KOPT-K1 (cell line): ENCODE measurements around the gene DIS3L2.

Source experiments
- H3K27ac ChIP-seq: fragments of 200-600 bp; sonication (generic); 2 replicates; pipeline ENCODE4 v1.5.1; 2016; ENCODE audit warnings: antibody characterized with exemption, mild to moderate bottlenecking, low read depth, low read length; ENCODE audit not compliant: poor library complexity, severe bottlenecking
- H3K36me3 ChIP-seq: fragments of 200-600 bp; sonication (generic); 2 replicates; pipeline ENCODE4 v1.5.1; 2017; ENCODE audit warnings: antibody characterized with exemption, mild to moderate bottlenecking, low read length, moderate library complexity; ENCODE audit not compliant: insufficient read depth
- H3K9me3 ChIP-seq: fragments of 200-600 bp; sonication (generic); 2 replicates; pipeline ENCODE4 v1.5.1; 2017; ENCODE audit warnings: antibody characterized with exemption, low read length, mild to moderate bottlenecking; ENCODE audit not compliant: insufficient read depth, poor library complexity, severe bottlenecking

Gene DIS3L2

DNA sequence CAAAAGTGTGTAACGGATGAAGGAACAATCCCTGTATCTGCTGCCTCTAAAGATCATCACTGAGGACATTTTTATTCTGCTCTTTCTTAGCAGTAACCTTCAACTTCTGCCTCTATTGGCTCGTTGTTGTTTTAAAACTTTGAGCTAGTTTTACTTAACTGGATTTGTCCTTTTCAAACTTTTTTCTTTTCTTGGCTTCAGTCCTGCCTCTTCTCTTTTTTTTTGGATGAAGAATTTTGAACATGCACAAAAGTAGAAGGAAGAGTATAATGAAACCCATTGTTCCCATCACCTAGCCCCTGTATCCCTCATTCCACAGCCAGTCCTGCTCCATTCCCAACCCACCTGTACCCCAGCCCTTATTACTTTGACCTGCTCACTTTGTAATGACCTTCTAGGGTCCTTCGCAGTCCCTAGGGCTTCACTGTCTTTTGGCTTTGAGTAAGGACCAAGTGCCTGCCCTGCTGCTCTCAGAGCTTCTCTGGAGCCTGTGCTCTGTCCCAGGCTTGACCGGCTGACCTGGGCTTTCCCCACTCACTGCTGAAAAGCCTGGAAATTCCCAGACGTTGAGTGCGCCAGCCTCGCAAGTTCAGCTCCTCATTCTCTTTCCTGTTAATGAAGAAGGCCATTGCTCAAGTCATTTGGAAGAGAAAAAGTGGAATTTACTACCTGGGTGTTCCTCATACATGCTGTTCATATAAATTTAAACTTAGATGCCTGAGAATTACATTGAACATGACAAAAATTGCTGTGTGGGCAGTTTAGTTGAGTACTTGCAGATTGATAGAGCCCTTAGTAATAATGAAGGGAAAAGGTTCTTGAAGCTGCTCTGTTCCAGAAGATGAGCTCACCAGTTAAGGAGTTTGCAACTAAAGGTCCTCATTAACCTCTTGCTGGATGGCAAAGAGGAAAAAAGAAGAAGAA is 267.7 kb downstream of the DIS3L2 start:
- H3K36me3 ChIP-seq = no peaks in the 10 kb centered on the region

GRCh38 chr2:232229911-232230310 is 268.4 kb downstream of the DIS3L2 start:
- Histone ChIP-seq H3K27ac (no peak overlapping the region), H3K9me3 (no peaks in the 10 kb centered on the region)

More for the DNA sequence above, 267.7 kb downstream of the DIS3L2 start:
- Histone ChIP-seq H3K27ac (no peak overlapping the region), H3K9me3 (no peaks in the 10 kb centered on the region)

DNA sequence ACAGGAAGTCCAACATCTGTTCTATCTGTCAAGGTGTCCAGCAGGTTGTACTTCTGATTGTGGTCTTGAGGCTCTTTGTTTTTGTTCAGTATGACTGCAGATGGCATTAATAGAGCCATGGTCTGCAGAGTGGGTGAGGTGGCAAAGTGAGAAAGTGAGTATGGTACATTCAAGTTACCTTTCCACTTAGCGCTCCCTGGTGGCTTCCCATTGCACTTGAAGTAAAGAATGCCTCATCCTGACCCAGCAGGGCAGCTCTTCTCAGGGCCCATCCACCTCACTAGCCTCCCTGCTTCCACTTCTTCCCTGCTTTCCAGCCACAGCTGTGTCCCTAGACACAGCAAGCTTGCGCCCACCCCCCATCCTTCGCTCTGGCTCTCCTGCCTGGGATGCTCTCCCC is 269.0 kb downstream of the DIS3L2 start:
- Histone ChIP-seq H3K27ac (no peak overlapping the region), H3K9me3 (no peaks in the 10 kb centered on the region)

More at GRCh38 chr2:232229911-232230310, 268.4 kb downstream of the DIS3L2 start:
- no peaks in the 10 kb centered on the region for H3K36me3 ChIP-seq

DNA sequence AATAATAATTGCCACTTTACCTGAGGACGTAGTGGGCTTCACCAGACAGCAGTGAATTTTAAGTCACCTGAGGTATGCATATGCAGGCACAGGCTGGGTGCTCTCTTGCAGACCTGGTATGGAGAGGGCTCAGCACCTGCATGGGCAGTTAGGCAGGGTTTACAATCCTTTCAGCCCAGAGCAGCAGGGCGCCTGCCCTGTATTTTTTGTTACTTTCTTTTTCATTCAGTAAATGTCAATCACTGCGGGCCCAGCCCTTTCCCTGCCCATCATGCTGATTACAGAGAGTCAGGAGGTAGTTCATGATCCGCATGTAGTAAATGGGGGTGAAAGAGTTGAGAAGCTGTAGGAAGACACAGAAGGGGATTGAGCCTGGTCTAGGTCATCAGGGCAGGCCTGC is 270.0 kb downstream of the DIS3L2 start:
- H3K9me3 ChIP-seq = no peaks in the 10 kb centered on the region
- no peaks in the 10 kb centered on the region for H3K36me3 ChIP-seq
- peak overlapping the region; percentile 38 for H3K27ac ChIP-seq

More for the DNA sequence above, 269.0 kb downstream of the DIS3L2 start:
- no peaks in the 10 kb centered on the region for H3K36me3 ChIP-seq

DNA sequence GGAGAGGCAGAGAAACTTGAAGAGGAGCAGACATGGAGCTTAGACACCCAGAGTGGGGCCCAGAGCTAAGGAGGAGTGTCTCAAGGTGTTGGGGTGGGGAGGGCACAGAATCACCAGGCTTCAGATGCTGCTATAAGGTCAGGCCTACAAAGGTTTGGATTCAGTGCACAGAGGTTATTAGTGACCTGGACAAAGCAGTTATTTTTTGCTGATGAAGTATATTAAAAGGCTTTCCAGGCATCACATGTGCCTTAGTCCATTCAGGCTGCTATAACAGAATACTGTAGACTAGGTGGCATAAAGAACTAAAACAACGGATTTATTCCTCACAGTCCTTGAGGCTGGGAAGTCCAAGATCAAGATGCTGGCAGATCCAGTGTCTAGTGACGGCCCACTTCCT is 271.4 kb downstream of the DIS3L2 start:
- no peaks in the 10 kb centered on the region for H3K36me3 ChIP-seq
- peak overlapping the region; percentile 38 for H3K27ac ChIP-seq
- no peaks in the 10 kb centered on the region for H3K9me3 ChIP-seq

GRCh38 chr2:232234922-232235615 is 273.6 kb downstream of the DIS3L2 start:
- Histone ChIP-seq H3K9me3 (no peaks in the 10 kb centered on the region), H3K36me3 (peaks cover 9% of the 10 kb centered on the region; the same call in 1 of the 2 replicates), H3K27ac (no peak overlapping the region)

DNA sequence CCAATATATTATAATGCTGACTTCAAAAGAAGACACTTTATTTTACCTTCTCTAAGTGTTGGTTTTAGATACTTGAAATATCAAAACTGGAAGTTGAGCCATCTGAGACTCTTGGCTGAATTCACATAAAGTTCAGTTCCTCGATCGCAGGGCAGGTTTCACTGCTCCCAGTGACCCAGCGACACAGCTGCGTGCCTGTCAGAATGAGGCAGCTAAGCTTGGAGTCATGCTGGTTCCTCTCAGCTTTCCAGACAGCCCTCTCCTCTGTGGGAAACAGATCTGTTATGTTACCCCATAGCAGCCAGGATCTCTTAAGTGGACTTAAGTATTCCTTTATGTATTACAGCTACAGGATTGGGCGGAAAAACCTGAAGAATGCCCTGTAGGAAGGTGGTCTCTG is 274.2 kb downstream of the DIS3L2 start:
- Histone ChIP-seq H3K9me3 (no peaks in the 10 kb centered on the region), H3K27ac (no peak overlapping the region), H3K36me3 (peaks cover 14% of the 10 kb centered on the region; the same call in 1 of the 2 replicates)

DNA sequence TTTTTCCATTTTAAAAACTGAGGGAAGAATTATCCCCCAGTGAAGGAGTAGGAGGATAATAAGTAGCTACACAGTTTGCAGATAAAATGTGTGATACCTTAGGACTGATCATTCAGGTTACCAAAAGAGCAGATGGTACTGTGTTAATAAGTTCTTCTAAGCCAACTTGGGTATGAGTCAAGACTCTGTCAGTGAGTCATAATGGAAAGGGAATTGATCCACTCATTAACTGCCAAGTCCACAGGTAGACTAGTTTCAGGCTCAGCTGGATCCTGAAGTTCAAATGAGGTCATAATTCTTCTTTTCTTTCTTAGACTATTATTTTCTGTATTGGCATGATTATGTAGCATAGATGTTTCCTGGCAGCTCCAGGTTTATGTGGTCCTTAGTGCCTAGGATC is 274.7 kb downstream of the DIS3L2 start:
- no peak overlapping the region for H3K27ac ChIP-seq
- peaks cover 14% of the 10 kb centered on the region; the same call in 1 of the 2 replicates for H3K36me3 ChIP-seq
- H3K9me3 ChIP-seq = no peaks in the 10 kb centered on the region

GRCh38 chr2:232237464-232237863 is 276.0 kb downstream of the DIS3L2 start:
- peak overlapping the region; percentile 20 for H3K27ac ChIP-seq
- H3K36me3 ChIP-seq = peaks cover 14% of the 10 kb centered on the region; the same call in 1 of the 2 replicates
- H3K9me3 ChIP-seq = no peaks in the 10 kb centered on the region

GRCh38 chr2:232238108-232238507 is 276.6 kb downstream of the DIS3L2 start:
- Histone ChIP-seq H3K27ac (no peak overlapping the region), H3K9me3 (no peaks in the 10 kb centered on the region), H3K36me3 (peaks cover 14% of the 10 kb centered on the region; the same call in 1 of the 2 replicates)

GRCh38 chr2:232238596-232238995 is 277.1 kb downstream of the DIS3L2 start:
- Histone ChIP-seq H3K36me3 (peaks cover 14% of the 10 kb centered on the region; the same call in 1 of the 2 replicates), H3K9me3 (no peaks in the 10 kb centered on the region), H3K27ac (no peak overlapping the region)

DNA sequence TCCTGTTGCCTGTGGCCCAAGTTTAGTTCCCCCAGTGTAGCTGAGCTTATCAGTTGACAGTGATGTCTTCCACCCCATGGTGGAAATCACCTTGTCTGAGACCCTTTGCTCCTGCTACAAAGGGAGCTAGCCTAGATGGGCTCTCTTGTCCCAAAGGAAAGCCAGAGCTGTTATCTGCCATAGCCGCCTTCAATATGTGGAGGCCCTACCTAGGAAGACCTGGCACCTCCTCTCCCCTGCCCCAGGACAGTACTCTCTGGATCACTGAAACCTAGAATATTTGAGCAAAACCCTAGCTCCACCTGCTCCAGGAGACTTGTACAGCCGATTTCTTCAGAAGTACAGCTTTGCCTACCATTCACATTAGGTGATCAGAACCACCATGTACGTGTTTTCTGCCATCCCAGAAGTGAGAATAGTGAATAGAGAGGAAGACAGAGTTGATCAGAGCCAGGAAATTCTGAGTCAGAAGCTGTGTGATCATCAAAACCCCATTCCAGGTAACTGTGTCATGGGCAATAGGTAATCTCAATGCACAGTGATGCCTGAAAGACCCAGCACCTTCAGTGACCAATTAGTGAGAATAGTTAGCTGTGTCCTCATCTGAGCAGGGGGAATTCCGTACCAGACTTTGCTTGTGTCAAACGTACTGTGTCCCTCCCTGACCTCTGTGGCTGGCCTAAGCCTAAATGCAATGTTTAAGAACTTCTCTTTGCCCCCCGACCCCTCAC is 278.6 kb downstream of the DIS3L2 start:
- H3K36me3 ChIP-seq = peaks cover 14% of the 10 kb centered on the region; the same call in 1 of the 2 replicates
- no peak overlapping the region for H3K27ac ChIP-seq
- H3K9me3 ChIP-seq = no peaks in the 10 kb centered on the region

DNA sequence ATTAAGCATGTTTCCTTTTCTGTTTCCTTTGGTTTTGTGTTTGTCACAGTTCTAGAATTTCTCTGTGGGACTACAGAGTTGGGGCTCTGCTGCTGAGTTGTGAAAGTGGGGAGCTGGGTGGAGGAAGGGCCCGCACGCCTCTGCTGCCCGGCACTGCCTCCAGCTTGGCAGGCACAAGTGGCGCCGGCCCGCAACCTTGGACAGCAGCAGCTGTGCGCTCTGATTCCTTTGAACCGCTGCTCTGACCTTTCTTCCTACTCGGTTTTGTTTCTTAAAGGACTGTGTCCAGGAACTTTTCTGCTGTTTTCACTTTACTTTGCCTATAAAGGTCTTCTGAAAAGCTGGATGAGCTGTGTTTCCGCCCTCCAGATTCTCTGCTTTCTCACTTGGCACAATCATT is 279.4 kb downstream of the DIS3L2 start:
- peaks cover 14% of the 10 kb centered on the region; the same call in 1 of the 2 replicates for H3K36me3 ChIP-seq
- no peak overlapping the region for H3K27ac ChIP-seq
- H3K9me3 ChIP-seq = no peaks in the 10 kb centered on the region

DNA sequence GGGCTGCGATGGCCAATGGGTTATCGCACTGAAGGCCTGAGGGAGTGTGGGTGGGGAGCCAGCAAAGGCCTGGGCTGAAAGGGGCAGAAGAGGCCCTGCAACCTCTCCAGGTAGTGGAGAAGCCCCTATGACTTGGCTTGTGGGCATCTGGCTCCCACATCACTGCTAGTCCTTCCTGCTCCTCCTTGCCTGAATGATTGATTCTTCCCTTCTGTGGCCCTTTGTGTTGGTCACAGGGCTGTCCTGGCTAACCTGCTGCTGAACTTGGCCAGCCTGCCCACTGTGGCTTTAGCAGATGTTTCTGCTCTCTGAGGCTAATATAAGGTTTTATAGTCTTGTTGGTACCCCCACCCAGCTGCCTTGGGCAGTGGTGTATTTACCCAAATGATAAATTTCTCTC is 280.8 kb downstream of the DIS3L2 start:
- no peaks in the 10 kb centered on the region for H3K9me3 ChIP-seq
- peaks cover 14% of the 10 kb centered on the region; the same call in 1 of the 2 replicates for H3K36me3 ChIP-seq
- no peak overlapping the region for H3K27ac ChIP-seq

- H3K9me3 ChIP-seq = no peaks in the 10 kb centered on the region
- peaks cover 16% of the 10 kb centered on the region; the same call in 1 of the 2 replicates for H3K36me3 ChIP-seq
- no peak overlapping the region for H3K27ac ChIP-seq
These were observed 283.6 kb downstream of the DIS3L2 start for GRCh38 chr2:232245111-232245510.
